PFSK-1 (cell line): ENCODE results near the gene TSKS.

Experiments
- POLR2AphosphoS5 ChIP-seq: IDR thresholded peaks from 2 replicates; pipeline ENCODE4 v1.6.1; 2012; ENCODE audit warnings: low read depth, mild to moderate bottlenecking, control low read depth, low read length, moderate library complexity
- SIN3A ChIP-seq: IDR thresholded peaks from 2 replicates; pipeline ENCODE4 v1.6.1; 2012; ENCODE audit warnings: mild to moderate bottlenecking, low read length, moderate library complexity, borderline replicate concordance; ENCODE audit not compliant: insufficient read depth
- TAF1 ChIP-seq: IDR thresholded peaks from 2 replicates; pipeline ENCODE4 v1.6.1; 2012; ENCODE audit warnings: low read length, control low read depth, borderline replicate concordance; ENCODE audit not compliant: insufficient read depth

DNA sequence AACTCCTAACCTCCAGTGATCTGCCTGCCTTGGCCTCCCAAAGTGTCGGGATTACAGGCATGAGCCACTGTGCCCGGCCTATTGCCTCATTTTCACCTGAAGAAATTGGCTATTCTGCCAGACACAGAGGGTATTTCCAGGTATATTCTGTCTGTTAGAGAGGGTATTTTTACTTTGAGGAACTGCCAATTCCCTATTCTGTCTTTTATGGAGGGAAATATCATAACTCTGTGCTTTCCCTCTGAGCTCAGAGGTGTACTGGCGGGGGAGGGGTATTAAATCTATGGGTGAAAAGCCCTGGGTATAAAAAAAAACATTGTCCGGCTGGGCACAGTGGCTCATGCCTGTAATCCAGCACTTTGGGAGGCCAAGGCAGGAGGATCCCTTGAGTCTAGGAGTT lies 24.8 kb downstream of the TSKS start:
- TF ChIP-seq POLR2AphosphoS5 = no peak
- no peak for TF ChIP-seq TAF1
- no peak for TF ChIP-seq SIN3A
